K562 (cell line): ENCODE data around the gene TMEM209.

ENCODE experiments used
- CHD1 ChIP-seq: fragments of 200-600 bp; sonication (generic); IDR thresholded peaks from one replicate; pipeline ENCODE4 v1.6.1; 2012; ENCODE audit warnings: mild to moderate bottlenecking, moderate library complexity, low read length, inconsistent platforms
- HCFC1 ChIP-seq: IDR thresholded peaks from 2 replicates; pipeline ENCODE4 v1.6.1; 2012; ENCODE audit warnings: low read depth, low read length, improper control_type of control experiment
- TCF7L2 ChIP-seq: fragments of 150-350 bp; IDR thresholded peaks from 2 replicates; pipeline ENCODE4 v1.6.1; 2016; ENCODE audit warnings: low read depth, mild to moderate bottlenecking, low read length, moderate library complexity
- TEAD4 ChIP-seq, 2 experiments: sonication (generic) in 1 of 2; formaldehyde crosslinking in 1 of 2; IDR thresholded peaks; 2 replicates each; pipeline versions ENCODE4 v1.6.1 to v1.8.0; 2012 to 2022; ENCODE audit warnings: borderline replicate concordance in 1 of 2, inconsistent platforms in 1 of 2, low read length in 1 of 2, mild to moderate bottlenecking in 1 of 2, missing genetic modification reagents in 1 of 2
- TF ChIP-seq, protein P1 (sequence below), 3 experiments: IDR thresholded peaks in 2 of 3; conservative IDR thresholded peaks in 1 of 3; 2 replicates each; pipeline ENCODE4 v1.5.1; 2011 to 2012; ENCODE audit warnings: low read length in 3 of 3, mild to moderate bottlenecking in 3 of 3, control low read depth in 2 of 3, improper control_type of control experiment in 1 of 3, inconsistent platforms in 1 of 3, low read depth in 1 of 3, mixed read lengths in 1 of 3, moderate library complexity in 1 of 3; ENCODE audit not compliant: insufficient read depth in 2 of 3
- TF ChIP-seq, protein P2 (sequence below): fragments of 450-650 bp; formaldehyde crosslinking; IDR thresholded peaks from 2 replicates; pipeline ENCODE4 v1.4.0; 2020; ENCODE audit warnings: mild to moderate bottlenecking, moderate library complexity
- TF ChIP-seq, protein P3 (sequence below): fragments of 200-800 bp; sonication (Bioruptor generic); IDR thresholded peaks from 2 replicates; pipeline ENCODE4 v1.6.1; 2017; ENCODE audit warnings: missing genetic modification characterization, missing compliant biosample characterization
- TF ChIP-seq, protein P4 (sequence below): fragments of 250-450 bp; sonication (Bioruptor Pico); IDR thresholded peaks from 2 replicates; pipeline ENCODE4 v1.8.0; 2021; ENCODE audit warnings: moderate library complexity, mild to moderate bottlenecking, inconsistent platforms

DNA sequence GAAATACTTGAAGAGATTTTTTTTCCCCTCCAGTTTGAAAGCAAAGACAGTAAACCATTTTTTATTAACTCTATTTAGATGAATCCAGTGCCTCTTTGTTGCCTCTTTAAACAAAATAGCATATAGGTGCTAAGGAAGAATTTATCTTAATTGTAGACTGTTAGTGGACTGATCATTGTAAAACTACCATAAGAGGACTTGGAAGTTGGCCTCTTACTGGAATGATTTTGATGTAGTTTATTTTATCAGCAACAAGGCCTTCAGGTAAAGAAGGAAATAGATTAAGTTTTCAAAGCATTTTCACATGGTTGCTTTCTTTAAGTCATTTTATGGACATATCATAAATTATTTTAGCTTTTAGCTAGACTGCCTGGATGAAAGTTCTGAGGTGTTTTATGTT lies 81.7 kb downstream of the TMEM209 start:
- TF ChIP-seq, protein P1, sequence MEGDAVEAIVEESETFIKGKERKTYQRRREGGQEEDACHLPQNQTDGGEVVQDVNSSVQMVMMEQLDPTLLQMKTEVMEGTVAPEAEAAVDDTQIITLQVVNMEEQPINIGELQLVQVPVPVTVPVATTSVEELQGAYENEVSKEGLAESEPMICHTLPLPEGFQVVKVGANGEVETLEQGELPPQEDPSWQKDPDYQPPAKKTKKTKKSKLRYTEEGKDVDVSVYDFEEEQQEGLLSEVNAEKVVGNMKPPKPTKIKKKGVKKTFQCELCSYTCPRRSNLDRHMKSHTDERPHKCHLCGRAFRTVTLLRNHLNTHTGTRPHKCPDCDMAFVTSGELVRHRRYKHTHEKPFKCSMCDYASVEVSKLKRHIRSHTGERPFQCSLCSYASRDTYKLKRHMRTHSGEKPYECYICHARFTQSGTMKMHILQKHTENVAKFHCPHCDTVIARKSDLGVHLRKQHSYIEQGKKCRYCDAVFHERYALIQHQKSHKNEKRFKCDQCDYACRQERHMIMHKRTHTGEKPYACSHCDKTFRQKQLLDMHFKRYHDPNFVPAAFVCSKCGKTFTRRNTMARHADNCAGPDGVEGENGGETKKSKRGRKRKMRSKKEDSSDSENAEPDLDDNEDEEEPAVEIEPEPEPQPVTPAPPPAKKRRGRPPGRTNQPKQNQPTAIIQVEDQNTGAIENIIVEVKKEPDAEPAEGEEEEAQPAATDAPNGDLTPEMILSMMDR (IDR thresholded peaks at IDR 0.05 in 2 of 3, conservative IDR thresholded peaks at IDR 0.05 in 1 of 3; ENCODE audit: insufficient read depth in 2 of 3, low read depth in 1 of 3, low read length in 3 of 3): no peak
- TF ChIP-seq, protein P2, sequence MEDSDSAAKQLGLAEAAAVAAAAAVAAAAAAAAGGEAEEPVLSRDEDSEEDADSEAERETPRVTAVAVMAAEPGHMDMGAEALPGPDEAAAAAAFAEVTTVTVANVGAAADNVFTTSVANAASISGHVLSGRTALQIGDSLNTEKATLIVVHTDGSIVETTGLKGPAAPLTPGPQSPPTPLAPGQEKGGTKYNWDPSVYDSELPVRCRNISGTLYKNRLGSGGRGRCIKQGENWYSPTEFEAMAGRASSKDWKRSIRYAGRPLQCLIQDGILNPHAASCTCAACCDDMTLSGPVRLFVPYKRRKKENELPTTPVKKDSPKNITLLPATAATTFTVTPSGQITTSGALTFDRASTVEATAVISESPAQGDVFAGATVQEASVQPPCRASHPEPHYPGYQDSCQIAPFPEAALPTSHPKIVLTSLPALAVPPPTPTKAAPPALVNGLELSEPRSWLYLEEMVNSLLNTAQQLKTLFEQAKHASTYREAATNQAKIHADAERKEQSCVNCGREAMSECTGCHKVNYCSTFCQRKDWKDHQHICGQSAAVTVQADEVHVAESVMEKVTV: no peak
- no peak for TF ChIP-seq TEAD4 (IDR thresholded peaks at IDR 0.05; ENCODE audit: low read length)
- no peak for TF ChIP-seq TEAD4 (CRISPR knock-in tag; IDR thresholded peaks at IDR 0.05; ENCODE audit: borderline replicate concordance)
- TF ChIP-seq HCFC1: no peak
- TF ChIP-seq TCF7L2: no peak
- TF ChIP-seq, protein P3, sequence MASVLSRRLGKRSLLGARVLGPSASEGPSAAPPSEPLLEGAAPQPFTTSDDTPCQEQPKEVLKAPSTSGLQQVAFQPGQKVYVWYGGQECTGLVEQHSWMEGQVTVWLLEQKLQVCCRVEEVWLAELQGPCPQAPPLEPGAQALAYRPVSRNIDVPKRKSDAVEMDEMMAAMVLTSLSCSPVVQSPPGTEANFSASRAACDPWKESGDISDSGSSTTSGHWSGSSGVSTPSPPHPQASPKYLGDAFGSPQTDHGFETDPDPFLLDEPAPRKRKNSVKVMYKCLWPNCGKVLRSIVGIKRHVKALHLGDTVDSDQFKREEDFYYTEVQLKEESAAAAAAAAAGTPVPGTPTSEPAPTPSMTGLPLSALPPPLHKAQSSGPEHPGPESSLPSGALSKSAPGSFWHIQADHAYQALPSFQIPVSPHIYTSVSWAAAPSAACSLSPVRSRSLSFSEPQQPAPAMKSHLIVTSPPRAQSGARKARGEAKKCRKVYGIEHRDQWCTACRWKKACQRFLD (CRISPR knock-in tag): no peak
- TF ChIP-seq, protein P4, sequence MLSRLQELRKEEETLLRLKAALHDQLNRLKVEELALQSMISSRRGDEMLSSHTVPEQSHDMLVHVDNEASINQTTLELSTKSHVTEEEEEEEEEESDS: no peak
- TF ChIP-seq CHD1: no peak
